ENCODE measurements around the gene APBA2.

DNA sequence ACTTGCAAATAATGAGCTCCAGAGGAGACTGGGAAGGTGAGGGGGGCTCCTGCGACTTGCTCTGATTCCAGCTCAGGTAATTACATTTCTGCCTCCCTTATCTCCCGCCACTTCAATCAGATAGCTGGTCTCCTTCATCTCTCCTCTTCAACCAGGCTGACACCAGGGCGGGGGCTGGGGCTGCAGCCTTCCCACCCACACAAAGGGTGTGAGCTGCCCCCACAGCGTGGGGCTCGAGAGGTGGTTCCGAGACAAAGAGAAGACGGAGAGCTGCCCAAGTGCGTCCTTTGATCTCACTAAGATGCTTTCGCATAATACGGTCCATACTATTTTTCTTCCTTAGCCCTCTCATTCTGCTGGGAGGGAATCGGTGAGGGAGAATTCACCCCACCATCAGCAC lies 244.2 kb downstream of the APBA2 start:
- TF ChIP-seq, protein P1, sequence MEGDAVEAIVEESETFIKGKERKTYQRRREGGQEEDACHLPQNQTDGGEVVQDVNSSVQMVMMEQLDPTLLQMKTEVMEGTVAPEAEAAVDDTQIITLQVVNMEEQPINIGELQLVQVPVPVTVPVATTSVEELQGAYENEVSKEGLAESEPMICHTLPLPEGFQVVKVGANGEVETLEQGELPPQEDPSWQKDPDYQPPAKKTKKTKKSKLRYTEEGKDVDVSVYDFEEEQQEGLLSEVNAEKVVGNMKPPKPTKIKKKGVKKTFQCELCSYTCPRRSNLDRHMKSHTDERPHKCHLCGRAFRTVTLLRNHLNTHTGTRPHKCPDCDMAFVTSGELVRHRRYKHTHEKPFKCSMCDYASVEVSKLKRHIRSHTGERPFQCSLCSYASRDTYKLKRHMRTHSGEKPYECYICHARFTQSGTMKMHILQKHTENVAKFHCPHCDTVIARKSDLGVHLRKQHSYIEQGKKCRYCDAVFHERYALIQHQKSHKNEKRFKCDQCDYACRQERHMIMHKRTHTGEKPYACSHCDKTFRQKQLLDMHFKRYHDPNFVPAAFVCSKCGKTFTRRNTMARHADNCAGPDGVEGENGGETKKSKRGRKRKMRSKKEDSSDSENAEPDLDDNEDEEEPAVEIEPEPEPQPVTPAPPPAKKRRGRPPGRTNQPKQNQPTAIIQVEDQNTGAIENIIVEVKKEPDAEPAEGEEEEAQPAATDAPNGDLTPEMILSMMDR (IDR thresholded peaks at IDR 0.05) = no peak
- TF ChIP-seq POLR2A (IDR thresholded peaks at IDR 0.05) = no peak
